Thyroid gland (tissue), 4 donors: ENCODE measurements around the gene RTRAF.

Experiments
- CTCF ChIP-seq, 6 experiments: fragments of 200-600 bp in 3 of 6; fragments of 450-650 bp in 3 of 6; sonication (generic) in 3 of 6; IDR thresholded peaks; one replicate each; pipeline ENCODE4 v1.5.1; 2016 to 2019; ENCODE audit warnings: antibody characterized with exemption in 6 of 6, mild to moderate bottlenecking in 2 of 6, inconsistent platforms in 1 of 6, moderate library complexity in 1 of 6
- POLR2A ChIP-seq, 2 donors: fragments of 450-650 bp; IDR thresholded peaks; one replicate each; pipeline ENCODE4 v1.6.1; 2017; ENCODE audit warnings: antibody characterized with exemption in 2 of 2, mild to moderate bottlenecking in 2 of 2, moderate library complexity in 1 of 2

DNA sequence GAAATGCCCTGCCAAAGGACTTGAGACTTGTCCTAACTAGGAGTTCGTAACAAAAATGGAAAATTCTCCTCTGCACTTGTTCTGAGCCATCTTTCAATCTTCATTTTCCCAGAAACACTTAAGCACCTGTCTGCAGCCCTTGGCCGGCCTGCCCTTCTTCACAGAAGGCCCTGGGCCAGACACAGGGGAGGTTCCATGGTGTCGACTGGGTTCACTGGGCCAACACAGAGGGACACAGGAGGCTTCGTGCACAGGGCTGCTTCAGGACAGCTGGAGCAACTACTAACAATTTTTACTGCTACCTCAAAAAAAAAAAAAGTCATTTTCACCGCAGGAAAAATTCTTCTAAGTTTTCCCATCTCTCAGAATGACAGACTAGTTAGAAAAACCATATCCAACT, 59.9 kb downstream of the RTRAF start:
- no peak for TF ChIP-seq CTCF (IDR thresholded peaks at IDR 0.05)
- peak in 1 of 2 donors; percentile 21 for TF ChIP-seq POLR2A (IDR thresholded peaks at IDR 0.05)
